Small intestine (tissue), 7 donors: ENCODE measurements around the gene LMBR1. TPM values are rescaled to one million over a fixed set of nuclear protein-coding genes. Genes with fewer than 3 reads are reported as not detected.

Experiments used
- DNase-seq, 2 donors: peaks; one replicate each; pipeline versions ENCODE4 v3.0.0 to v3.0.0-alpha.2; 2013
- FAIRE-seq: peaks from 2 replicates; lab custom pipeline; 2012; peaks lifted over from hg19 to GRCh38; lab: Jason Lieb, UNC
- H3K27ac ChIP-seq, 3 donors: one replicate each; pipeline ENCODE4 v1.5.1; 2013; ENCODE audit warnings: low read length in 2 of 3, mild to moderate bottlenecking in 2 of 3, control low read depth in 1 of 3, inconsistent platforms in 1 of 3, low read depth in 1 of 3, moderate library complexity in 1 of 3
- H3K27me3 ChIP-seq, 3 donors: one replicate each; pipeline ENCODE4 v1.6.1; 2013; ENCODE audit warnings: low read length in 3 of 3, inconsistent platforms in 1 of 3; ENCODE audit not compliant: control insufficient read depth in 3 of 3, insufficient read depth in 3 of 3
- H3K36me3 ChIP-seq, 3 donors: one replicate each; pipeline ENCODE4 v1.6.1; 2013; ENCODE audit warnings: low read length in 3 of 3, inconsistent platforms in 1 of 3, low read depth in 1 of 3, mild to moderate bottlenecking in 1 of 3, moderate library complexity in 1 of 3; ENCODE audit not compliant: control insufficient read depth in 3 of 3, insufficient read depth in 2 of 3
- H3K4me1 ChIP-seq, 3 donors: one replicate each; pipeline ENCODE4 v1.6.1; 2013; ENCODE audit warnings: low read length in 2 of 3, inconsistent platforms in 1 of 3, low read depth in 1 of 3, mild to moderate bottlenecking in 1 of 3, moderate library complexity in 1 of 3; ENCODE audit not compliant: control insufficient read depth in 3 of 3, insufficient read depth in 2 of 3
- H3K4me3 ChIP-seq, 3 donors: one replicate each; pipeline ENCODE4 v1.5.1; 2013; ENCODE audit warnings: low read length in 3 of 3, control low read depth in 1 of 3, inconsistent platforms in 1 of 3, low read depth in 1 of 3, mild to moderate bottlenecking in 1 of 3, moderate library complexity in 1 of 3
- H3K9me3 ChIP-seq, 2 donors: one replicate each; pipeline ENCODE4 v1.6.1; 2013; ENCODE audit warnings: low read depth in 1 of 2, low read length in 1 of 2; ENCODE audit not compliant: control insufficient read depth in 2 of 2, insufficient read depth in 1 of 2
- WGBS, 3 donors: extraction: QIAGEN DNeasy Blood & Tissue Kit; methylation state at CpG; one replicate each; pipeline ENCODE4 v1.1.7; 2013; 5-methylcytosine and 5-hydroxymethylcytosine counted together
- polyA plus RNA-seq, 4 donors: library from polyadenylated mRNA; stranded (reverse) in 3 of 4; unstranded in 1 of 4; fragments of 200-250 nt in 3 of 4; fragments of 120-200 nt in 1 of 4; gene quantifications; one replicate each; pipeline versions ENCODE4 v1.2.1 to v1.2.3, GENCODE V29; 2013
- donor health status: healthy with polysubstance abuse.
- donor health status: control.
- donor health status: control.
- donor health status: Bipolar disorder and iron deficiency.
- donor health status: healthy.

The LMBR1 gene
- polyA plus RNA-seq, 4 donors, result 4.3 to 34.5 (median 11.9) TPM

DNA sequence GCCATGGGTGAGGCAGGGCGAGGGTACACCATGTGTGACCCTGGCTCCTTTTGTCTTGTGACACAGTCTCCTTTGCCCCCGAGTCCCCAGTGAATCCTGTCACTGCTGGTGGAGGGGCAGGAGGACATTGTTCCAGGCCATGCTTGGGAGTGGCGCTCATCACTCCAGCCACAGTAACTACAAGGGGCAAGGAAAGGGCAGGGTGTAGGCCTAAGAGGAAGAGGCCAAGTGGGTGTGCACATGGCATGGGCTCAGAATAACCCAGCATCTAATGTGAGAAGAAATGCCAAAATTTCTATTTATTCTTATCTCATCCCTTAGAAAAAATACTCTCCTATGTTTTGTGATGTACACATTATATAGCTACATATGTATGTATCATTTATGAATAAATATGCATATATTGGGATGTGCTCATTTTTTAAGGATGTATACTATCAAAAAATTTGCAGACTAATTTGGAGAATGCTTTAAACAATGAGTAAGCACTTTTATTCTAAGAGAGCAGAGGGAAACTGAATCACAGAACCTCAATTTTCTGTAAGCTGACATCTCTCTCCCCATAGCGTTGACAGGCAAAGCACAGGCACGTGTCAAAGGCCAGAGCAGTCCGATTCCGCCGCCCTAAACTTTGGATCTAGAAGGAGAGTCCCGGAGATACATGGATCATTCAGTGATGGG is 215.5 kb downstream of the LMBR1 start:
- no peak overlapping the region for H3K4me3 ChIP-seq
- no peak for FAIRE-seq
- no peak for DNase-seq
- H3K27ac ChIP-seq, result no peak overlapping the region
- peaks cover 0 to 51% (median 10%) of the 10 kb centered on the region in 3 donors for H3K36me3 ChIP-seq
- no peaks in the 10 kb centered on the region for H3K27me3 ChIP-seq
- H3K4me1 ChIP-seq, result no peaks in the 10 kb centered on the region
- 95 to 99% (median 97%) methylated on average over 9 of the region's 9 CpGs for WGBS, 3 donors
- H3K9me3 ChIP-seq, result no peaks in the 10 kb centered on the region

DNA sequence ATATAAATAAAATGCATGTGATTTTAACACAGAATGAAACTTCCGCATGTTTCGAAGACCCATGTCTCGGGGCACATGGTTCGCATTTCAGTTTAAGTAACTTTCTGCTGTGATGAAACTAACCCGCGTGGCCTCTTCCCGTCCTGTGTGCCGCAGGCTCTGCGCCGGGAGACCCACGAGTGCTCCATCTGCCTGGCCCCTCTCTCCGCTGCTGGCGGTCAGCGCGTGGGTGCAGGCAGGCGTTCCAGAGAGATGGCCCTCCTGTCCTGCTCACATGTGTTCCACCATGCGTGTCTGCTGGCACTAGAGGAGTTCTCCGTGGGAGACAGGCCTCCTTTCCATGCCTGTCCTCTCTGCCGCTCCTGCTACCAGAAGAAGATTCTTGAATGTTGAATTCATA is 216.7 kb downstream of the LMBR1 start:
- 85 to 96% (median 90%) methylated on average over 19 of the region's 19 CpGs for WGBS, 3 donors
- no peak for FAIRE-seq
- no peaks in the 10 kb centered on the region for H3K9me3 ChIP-seq
- peaks cover 0 to 48% (median 7%) of the 10 kb centered on the region in 3 donors for H3K36me3 ChIP-seq
- H3K27ac ChIP-seq, result no peak overlapping the region
- H3K27me3 ChIP-seq, result no peaks in the 10 kb centered on the region
- no peak overlapping the region for H3K4me3 ChIP-seq
- H3K4me1 ChIP-seq, result no peaks in the 10 kb centered on the region
- no peak for DNase-seq

DNA sequence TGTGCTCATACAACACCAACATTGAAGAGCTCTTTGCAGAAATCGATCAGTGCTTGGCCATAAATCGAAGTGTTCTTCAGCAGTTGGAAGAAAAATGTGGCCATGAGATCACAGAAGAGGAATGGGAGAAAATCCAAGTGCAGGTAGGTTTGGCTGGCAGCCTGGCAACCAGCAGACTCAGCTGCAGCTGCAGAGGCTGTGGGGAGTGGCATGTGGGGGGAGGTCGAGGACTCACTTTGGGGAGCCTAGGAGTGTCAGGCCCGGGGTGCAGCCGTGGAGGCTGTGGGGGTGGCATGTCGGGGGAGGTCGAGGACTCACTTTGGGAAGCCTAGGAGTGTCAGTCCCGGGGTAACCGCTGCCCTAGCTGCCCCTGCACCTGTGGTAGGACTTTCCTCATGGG is 217.3 kb downstream of the LMBR1 start:
- H3K36me3 ChIP-seq, result peaks cover 0 to 46% (median 7%) of the 10 kb centered on the region in 3 donors
- WGBS, 3 donors, result 71 to 83% (median 80%) methylated on average over 8 to 9 of the region's 9 CpGs
- H3K4me3 ChIP-seq, result no peak overlapping the region
- FAIRE-seq (no peak), DNase-seq (no peak)
- no peaks in the 10 kb centered on the region for H3K9me3 ChIP-seq
- no peaks in the 10 kb centered on the region for H3K27me3 ChIP-seq
- no peak overlapping the region for H3K27ac ChIP-seq
- no peaks in the 10 kb centered on the region for H3K4me1 ChIP-seq

GRCh38 chr7:156673902-156674301 is 219.1 kb downstream of the LMBR1 start:
- no peak overlapping the region for H3K4me3 ChIP-seq
- WGBS, 3 donors, result 94 to 96% (median 94%) methylated on average over 9 of the region's 9 CpGs
- no peak for DNase-seq
- no peak overlapping the region for H3K27ac ChIP-seq
- peaks cover 0 to 50% (median 4%) of the 10 kb centered on the region in 3 donors for H3K36me3 ChIP-seq
- no peaks in the 10 kb centered on the region for H3K9me3 ChIP-seq
- no peaks in the 10 kb centered on the region for H3K27me3 ChIP-seq
- H3K4me1 ChIP-seq, result no peaks in the 10 kb centered on the region
- FAIRE-seq, result no peak

DNA sequence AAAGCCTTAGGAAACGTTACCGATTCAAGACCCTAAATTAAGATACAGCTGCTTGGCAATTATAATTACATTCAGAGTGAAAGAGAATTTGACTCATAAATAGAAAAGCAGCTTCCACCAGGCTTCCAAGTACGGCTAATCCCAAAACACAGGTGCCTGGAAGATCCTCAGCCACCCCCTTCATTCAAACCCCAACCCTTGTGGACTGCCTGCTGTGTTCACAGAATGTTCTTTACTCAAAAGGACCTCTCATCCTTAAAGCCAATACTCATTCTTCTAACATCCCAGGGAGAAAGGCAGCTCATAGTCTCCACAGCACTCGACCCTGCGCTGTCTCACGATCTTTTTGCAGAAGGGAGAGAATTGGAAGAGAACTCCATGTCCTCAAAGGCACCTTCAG is 219.5 kb downstream of the LMBR1 start:
- no peak for FAIRE-seq
- Histone ChIP-seq H3K36me3 (peaks cover 0 to 48% (median 4%) of the 10 kb centered on the region in 3 donors), H3K27ac (no peak overlapping the region), H3K9me3 (no peaks in the 10 kb centered on the region), H3K4me1 (peaks cover 0 to 2% (median 0%) of the 10 kb centered on the region in 3 donors), H3K27me3 (no peaks in the 10 kb centered on the region), H3K4me3 (no peak overlapping the region)
- DNase-seq, result no peak
- WGBS, 3 donors, result 93 to 96% (median 94%) methylated on average over 6 of the region's 6 CpGs

GRCh38 chr7:156669035-156669828 is 223.8 kb downstream of the LMBR1 start:
- Histone ChIP-seq H3K27ac (no peak overlapping the region), H3K4me3 (no peak overlapping the region), H3K36me3 (peaks cover 0 to 20% (median 0%) of the 10 kb centered on the region in 3 donors), H3K27me3 (no peaks in the 10 kb centered on the region), H3K9me3 (no peaks in the 10 kb centered on the region), H3K4me1 (peaks cover 2 to 15% (median 2%) of the 10 kb centered on the region in 3 donors)
- WGBS, 3 donors, result 95 to 96% (median 96%) methylated on average over 19 of the region's 19 CpGs
- FAIRE-seq, result no peak
- no peak for DNase-seq

- 84 to 93% (median 93%) methylated on average over 13 of the region's 13 CpGs for WGBS, 3 donors
These were observed 224.7 kb downstream of the LMBR1 start for GRCh38 chr7:156668130-156668741.

DNA sequence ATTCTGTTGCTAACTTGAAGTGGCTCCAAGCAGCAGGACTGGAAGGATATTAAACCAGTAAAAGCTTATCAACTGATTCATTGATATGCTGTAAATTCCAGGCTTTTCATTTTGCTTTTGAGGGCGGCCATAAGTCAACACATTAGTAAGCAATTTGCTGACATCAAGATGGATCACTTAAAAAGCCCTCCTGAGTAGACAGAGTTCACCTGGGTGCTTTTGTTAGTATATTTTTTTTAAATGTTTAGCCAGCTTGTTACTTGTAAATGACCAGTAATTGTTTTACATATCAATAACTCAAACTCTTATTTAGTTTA is 225.9 kb downstream of the LMBR1 start:
- Histone ChIP-seq H3K27ac (peak overlapping the region in 1 of 3 donors; percentile 23), H3K4me3 (no peak overlapping the region), H3K36me3 (peaks cover 0 to 10% (median 0%) of the 10 kb centered on the region in 3 donors), H3K9me3 (no peaks in the 10 kb centered on the region), H3K4me1 (peaks cover 2 to 15% (median 2%) of the 10 kb centered on the region in 3 donors), H3K27me3 (no peaks in the 10 kb centered on the region)
- 17 to 67% (median 49%) methylated on average over 1 of the region's 1 CpG for WGBS, 3 donors
- DNase-seq (peak in 1 of 2 donors; percentile 31), FAIRE-seq (no peak)

More at GRCh38 chr7:156668130-156668741, 224.7 kb downstream of the LMBR1 start:
- peaks cover 2 to 15% (median 2%) of the 10 kb centered on the region in 3 donors for H3K4me1 ChIP-seq
- H3K36me3 ChIP-seq, result peaks cover 0 to 13% (median 0%) of the 10 kb centered on the region in 3 donors
- H3K27ac ChIP-seq, result peak overlapping the region in 1 of 3 donors; percentile 20
- H3K9me3 ChIP-seq, result no peaks in the 10 kb centered on the region
- no peaks in the 10 kb centered on the region for H3K27me3 ChIP-seq
- DNase-seq, result peak; percentile 9 to 51
- no peak overlapping the region for H3K4me3 ChIP-seq
- FAIRE-seq, result no peak
